ENCODE results near the gene CPNE7. TPM values are rescaled to one million over a fixed set of nuclear protein-coding genes. Genes with fewer than 3 reads are reported as not detected.

CPNE7 gene
- total and polyA plus RNA-seq, 2 of the 13 experiments (the other 11 are each of a cell fraction or from before 2014, with no cell fraction given) = 0.59 TPM; not detected in 1

- POLR2A ChIA-PET = interaction anchor here (1.4 kb wide), 1 partner anchor 18 kb away, joined by 6 read pairs; no protein-coding TSS in a partner anchor
These were observed 24.3 kb downstream of the CPNE7 start for GRCh38 chr16:89599902-89600301.

More at GRCh38 chr16:89599902-89600301, 24.3 kb downstream of the CPNE7 start:
- Histone ChIP-seq H3K9ac (ENCODE audit: insufficient read depth, low read depth, low read length) (no peak overlapping the region), H3K4me3 (replicated peaks in 1 of 3; ENCODE audit: insufficient read depth in 1 of 3, low read depth in 2 of 3, low read length in 3 of 3) (no peak overlapping the region), H3K27ac (ENCODE audit: extremely low read length, insufficient read depth, low read length) (no peak overlapping the region), H3K9me3 (ENCODE audit: low read length) (no peaks in the 10 kb centered on the region), H3K4me2 (ENCODE audit: low read depth, low read length) (no peak overlapping the region), H3K36me3 (replicated peaks in 1 of 2; ENCODE audit: control insufficient read depth in 1 of 2, insufficient read depth in 2 of 2, low read length in 2 of 2) (no peaks in the 10 kb centered on the region), H3K4me1 (ENCODE audit: insufficient read depth, low read length) (peaks cover 21% of the 10 kb centered on the region; the same call in 1 of the 2 replicates), H3K79me2 (ENCODE audit: insufficient read depth, low read length) (no peaks in the 10 kb centered on the region), H3K27me3 (ENCODE audit: control insufficient read depth in 1 of 2, insufficient read depth in 2 of 2, low read length in 2 of 2) (peaks cover 13 to 30% of the 10 kb centered on the region in 2 experiments; a peak in 4 of 5 replicates), H2AFZ (ENCODE audit: low read length) (no peak overlapping the region), H4K20me1 (ENCODE audit: insufficient read depth, low read length) (no peaks in the 10 kb centered on the region)
- ATAC-seq (no peak), DNase-seq (ENCODE audit: low spot score) (no peak), FAIRE-seq (no peak)
- no TSS peak for BruUV-seq (replicated peaks)
- CTCF ChIA-PET (ENCODE audit: low intra/inter-chr PET ratio, low total read pairs) = interaction anchor here (1.4 kb wide), 1 partner anchor 41 kb away, joined by 16 read pairs; no protein-coding TSS in a partner anchor
- no peak for TF ChIP-seq ZNF224 (CRISPR knock-in tag; IDR thresholded peaks at IDR 0.05)
- no peak for TF ChIP-seq EP300 (IDR thresholded peaks at IDR 0.05; ENCODE audit: low read depth in 2 of 2, low read length in 2 of 2)
- TF ChIP-seq EP300 (CRISPR knock-in tag; IDR thresholded peaks at IDR 0.05; ENCODE audit: borderline replicate concordance) = no peak
- TF ChIP-seq REL (CRISPR knock-in tag; conservative IDR thresholded peaks at IDR 0.05) = no peak
- no peak for TF ChIP-seq YY1 (IDR thresholded peaks at IDR 0.05; ENCODE audit: insufficient read depth, insufficient replicate concordance, low read depth, low read length)
- TF ChIP-seq ZFY (CRISPR knock-in tag; IDR thresholded peaks at IDR 0.05) = no peak
- TF ChIP-seq FOXJ3 (CRISPR knock-in tag; IDR thresholded peaks at IDR 0.05; ENCODE audit: borderline replicate concordance) = no peak
- no peak for TF ChIP-seq JUNB (CRISPR knock-in tag; IDR thresholded peaks at IDR 0.05; ENCODE audit: borderline replicate concordance)
- TF ChIP-seq ZNF609 (CRISPR knock-in tag; IDR thresholded peaks at IDR 0.05; ENCODE audit: borderline replicate concordance) = peak; percentile 7; the same call in 1 of the 2 replicates
- TF ChIP-seq EHMT2 (IDR thresholded peaks at IDR 0.05; ENCODE audit: borderline replicate concordance, low read depth, low read length) = no peak
- TF ChIP-seq ZNF207 (IDR thresholded peaks at IDR 0.05; ENCODE audit: borderline replicate concordance) = no peak
- TF ChIP-seq ZBTB33 (CRISPR knock-in tag; IDR thresholded peaks at IDR 0.05) = no peak
- no peak for TF ChIP-seq NR2C2 (CRISPR knock-in tag; IDR thresholded peaks at IDR 0.05; ENCODE audit: borderline replicate concordance)
- TF ChIP-seq NFIB (CRISPR knock-in tag; IDR thresholded peaks at IDR 0.05; ENCODE audit: borderline replicate concordance) = 0 out of 2 replicates have a peak, but pooled peaks have one; percentile 55
- no peak for TF ChIP-seq RXRA (CRISPR knock-in tag; IDR thresholded peaks at IDR 0.05)
- TF ChIP-seq CHCHD3 (CRISPR knock-in tag; IDR thresholded peaks at IDR 0.05) = no peak
- 73% methylated on average over 8 of the region's 10 CpGs for WGBS (ENCODE audit: low lambda C conversion rate)
- in situ Hi-C loops (cut with HindIII; ENCODE audit: extremely low pct_ligation_motif_present, low pct_unique_long_range_greater_than_20kb) = loop anchor here (5.0 kb wide), 1 partner anchor 42 kb away; no protein-coding TSS in a partner anchor
- intact Hi-C loops (cut with micrococcal nuclease; ENCODE audit: unreplicated experiment) = loop anchor here (1.0 kb wide), 1 partner anchor 41 kb away; no protein-coding TSS in a partner anchor

Data from HepG2 (cell line).